K562 (cell line): ENCODE data around the gene RFX3. TPM values are rescaled to one million over a fixed set of nuclear protein-coding genes. Genes with fewer than 3 reads are reported as not detected.

Experiments used
- SREBF1 ChIP-seq: fragments of 150-350 bp; IDR thresholded peaks from 2 replicates; pipeline ENCODE4 v1.6.1; 2014; ENCODE audit warnings: antibody characterized with exemption, low read depth, low read length, borderline replicate concordance
- ZBTB40 ChIP-seq, 2 experiments: fragments of 450-650 bp in 1 of 2; sonication (generic) in 1 of 2; formaldehyde crosslinking in 1 of 2; IDR thresholded peaks; 2 replicates each; pipeline versions ENCODE4 v1.7.1 to v1.9.0; 2016 to 2022; ENCODE audit warnings: inconsistent platforms in 1 of 2, mild to moderate bottlenecking in 1 of 2, missing genetic modification reagents in 1 of 2
- polyA plus RNA-seq, 8 experiments: library from polyadenylated mRNA; depleted of rRNA in 4 of 8; stranded (reverse) in 5 of 8; unstranded in 3 of 8; fragments of >200 nt; fragmentation: Nextera tagmentation in 2 of 8; fragmentation: Illumina TruSeq in 1 of 8; extraction: Ambion mirVana in 2 of 8; extraction: Trizol in 1 of 8; gene quantifications; 2 replicates each; pipeline versions ENCODE4 v1.2.1 to v1.2.3, GENCODE V29; 2011 to 2014; ENCODE audit warnings: inconsistent platforms in 1 of 8, missing spikeins in 1 of 8
- total RNA-seq, 7 experiments: library from RNA; depleted of rRNA in 6 of 7; stranded (reverse); fragments of >200 nt in 6 of 7; fragmentation: Illumina TruSeq in 2 of 7; extraction: Trizol in 2 of 7; gene quantifications; 2 replicates each; pipeline versions ENCODE4 v1.2.1 to v1.2.3, GENCODE V29; 2011 to 2021; ENCODE audit warnings: low replicate concordance in 1 of 7

Gene RFX3
- total and polyA plus RNA-seq, 9 of the 15 experiments (the other 6 are each of a cell fraction or from before 2014, with no cell fraction given): 0.86 to 4.9 (median 2.0) TPM

GRCh38 chr9:3480353-3480655 is 45.5 kb downstream of the RFX3 start (continued):
- TF ChIP-seq ZBTB40 (IDR thresholded peaks at IDR 0.05): no peak
- no peak for TF ChIP-seq ZBTB40 (CRISPR knock-in tag; IDR thresholded peaks at IDR 0.05)
- no peak for TF ChIP-seq SREBF1
